Islet of Langerhans (tissue), 1 donor: Measurements from ENCODE around the gene HBS1L.
A peak's percentile ranks its signal among the peaks of the same experiment; 100 is the strongest.

Experiments used
- FAIRE-seq: peaks from one replicate; lab custom pipeline; 2011; peaks lifted over from hg19 to GRCh38; lab: Jason Lieb, UNC

Gene HBS1L

DNA sequence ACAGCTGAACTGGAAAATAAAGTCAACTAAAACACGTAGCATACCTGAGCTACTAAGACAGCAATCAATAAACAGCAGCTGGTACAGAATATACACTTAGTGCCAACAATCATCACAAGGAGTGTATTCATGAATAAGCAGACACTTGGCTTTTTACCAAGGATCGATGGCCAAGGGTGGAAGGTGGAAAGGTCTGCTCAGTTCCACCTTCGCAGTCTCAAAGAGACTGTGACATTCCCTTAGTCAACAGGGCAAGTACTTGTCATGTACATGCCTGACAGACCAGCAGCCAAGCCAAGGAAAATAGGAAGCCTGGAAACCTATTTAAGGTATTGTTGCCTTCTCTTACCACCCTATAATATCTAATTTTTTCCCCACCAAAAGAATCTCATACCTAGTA is 21.4 kb downstream of the HBS1L start:
- peak; percentile 36 for FAIRE-seq

DNA sequence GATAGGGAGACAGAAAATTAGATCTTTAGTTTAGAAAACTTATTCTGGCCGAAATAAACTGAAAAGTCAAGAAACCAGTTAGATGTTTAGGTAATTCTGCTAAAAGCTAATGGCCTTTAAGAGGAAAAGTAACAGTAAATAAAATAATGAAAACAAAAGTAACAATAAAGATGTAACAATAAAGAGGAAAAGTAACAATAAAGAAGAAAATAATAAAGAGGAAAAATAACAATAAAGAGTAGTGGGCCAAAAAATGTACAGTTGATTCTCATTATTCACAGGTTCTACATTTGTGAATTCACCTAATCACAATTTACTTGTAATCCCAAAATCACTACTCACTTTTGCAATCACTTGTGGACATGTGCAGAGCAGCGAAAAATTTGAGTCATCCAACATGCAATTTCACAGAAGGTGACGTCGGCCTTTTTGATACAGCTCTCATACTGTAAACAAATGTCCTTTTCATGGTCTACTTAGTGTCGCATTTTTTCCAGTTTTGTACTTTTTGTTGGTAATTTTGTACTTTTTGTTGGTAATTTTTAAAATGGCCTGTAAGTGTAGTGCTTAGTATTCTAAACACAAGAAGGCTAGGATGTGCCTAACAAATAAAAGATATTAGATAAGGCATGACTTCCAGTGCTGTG is 24.0 kb downstream of the HBS1L start:
- peak; percentile 94 for FAIRE-seq

DNA sequence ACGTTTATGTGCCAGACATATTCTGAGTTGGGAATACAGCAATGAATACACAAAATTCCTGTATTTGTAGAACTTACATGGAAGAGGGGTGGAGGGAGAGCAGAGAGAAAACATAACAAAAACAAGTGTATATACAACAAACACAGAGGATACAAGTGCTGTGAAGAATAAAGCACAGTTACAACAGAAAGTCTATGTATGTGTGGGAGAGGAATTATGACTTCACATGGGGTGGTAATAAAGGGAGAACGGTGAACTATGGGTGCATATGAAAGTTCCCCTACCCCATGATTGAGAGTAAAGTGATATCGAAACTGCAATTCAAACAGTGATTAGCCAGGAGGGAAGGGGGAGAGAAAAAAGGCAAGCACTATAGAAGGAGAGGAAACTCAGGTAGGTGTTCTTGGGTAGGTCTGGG is 24.6 kb downstream of the HBS1L start:
- no peak for FAIRE-seq

DNA sequence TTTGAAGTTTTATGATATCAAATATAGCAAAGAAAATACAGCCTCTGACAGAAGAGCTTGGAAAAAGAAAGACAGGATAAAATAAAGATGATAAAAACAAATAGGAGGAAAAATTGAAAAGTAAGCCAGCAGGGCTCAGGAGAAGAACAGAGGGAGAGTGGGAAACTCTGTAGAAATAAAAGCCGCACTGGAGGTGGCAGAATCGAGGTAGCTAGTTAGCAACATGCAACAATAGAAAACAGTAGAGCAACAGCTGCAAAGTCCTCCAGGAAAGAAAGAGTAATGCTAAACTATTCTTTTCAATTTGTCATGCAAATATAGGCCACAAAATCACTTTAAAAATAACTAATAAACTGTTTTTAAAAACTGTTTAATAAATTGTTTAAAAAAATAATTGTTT is 28.8 kb downstream of the HBS1L start:
- peak; percentile 77 for FAIRE-seq

DNA sequence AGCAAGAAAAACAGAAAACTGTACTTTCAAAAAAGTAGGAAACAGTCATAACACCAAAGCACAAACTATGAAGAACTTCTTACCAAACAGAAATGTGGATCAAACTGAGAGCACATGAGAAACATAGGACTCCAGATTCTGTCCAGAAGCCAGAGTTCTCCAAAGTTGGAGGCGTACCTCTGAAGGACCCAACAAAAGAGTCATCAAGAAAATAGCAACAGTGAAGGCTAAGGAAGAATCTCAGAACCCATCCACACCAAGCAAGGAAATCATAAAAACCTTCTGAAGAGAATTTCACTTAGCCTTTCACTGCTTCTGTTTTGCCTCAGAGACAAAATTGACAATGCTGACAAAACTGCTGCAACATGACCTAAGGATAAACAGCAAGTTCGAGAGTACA is 29.4 kb downstream of the HBS1L start:
- FAIRE-seq = no peak

DNA sequence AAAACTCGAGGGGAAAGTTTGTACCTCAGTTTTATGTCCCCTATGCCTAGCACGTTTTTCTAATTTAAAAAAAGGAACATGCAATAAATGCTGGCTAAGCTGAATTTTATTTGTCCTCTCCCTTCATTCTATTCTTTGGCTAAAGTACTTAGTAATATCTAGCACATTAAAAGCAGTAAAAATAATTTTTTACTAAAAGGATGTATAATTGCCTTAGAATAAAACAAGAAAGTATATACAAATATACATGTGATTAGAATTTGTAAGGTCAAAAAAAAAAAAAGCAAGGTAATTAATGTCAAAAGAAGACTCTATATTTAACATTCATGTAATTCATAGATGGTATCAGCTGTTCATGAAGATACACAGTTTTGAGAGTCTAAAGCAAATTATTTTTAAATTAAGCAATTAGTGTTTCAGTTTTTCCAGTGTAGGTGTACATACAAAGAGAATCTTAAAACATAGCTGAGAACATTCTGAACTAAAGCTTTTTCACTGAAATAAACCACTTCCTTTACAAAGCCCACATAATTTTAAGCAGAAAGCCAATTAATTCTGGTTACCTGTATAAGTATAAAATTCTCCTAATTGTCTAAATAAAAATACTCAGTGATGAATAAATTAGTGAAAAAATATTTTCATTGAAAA is 32.4 kb downstream of the HBS1L start:
- peak; percentile 86 for FAIRE-seq

DNA sequence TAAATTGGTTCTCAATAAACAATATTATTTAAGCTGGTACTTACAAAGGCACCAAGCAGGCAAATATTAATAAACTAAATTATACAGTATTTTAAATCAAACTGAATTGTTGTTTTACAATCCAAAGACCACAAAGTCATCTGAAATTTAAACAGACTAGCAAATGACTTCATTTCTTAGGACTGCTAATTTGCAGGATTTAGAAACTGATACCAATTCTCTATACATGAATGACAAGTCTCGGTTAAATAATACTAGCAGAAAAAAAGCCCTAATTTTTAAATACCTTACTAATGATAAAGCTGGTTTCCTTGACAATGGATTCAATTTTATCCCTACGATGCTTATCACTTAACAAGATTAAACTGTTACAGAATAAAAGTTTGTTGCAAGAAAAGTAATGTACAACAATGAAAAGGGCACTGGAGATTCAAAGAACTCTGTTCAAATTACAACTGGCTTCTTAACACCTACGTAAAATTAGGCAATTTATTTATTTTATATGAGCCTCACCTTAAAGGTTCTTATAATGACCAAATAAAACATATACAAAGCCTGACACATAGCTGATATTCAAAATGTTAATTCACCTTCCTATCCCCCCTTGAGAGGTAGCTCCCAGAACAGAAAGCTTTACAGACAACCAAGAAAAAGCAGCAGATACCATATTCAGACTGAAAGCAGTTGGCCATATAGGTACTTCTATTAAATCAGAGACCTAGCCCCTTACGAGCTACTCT is 33.1 kb downstream of the HBS1L start:
- FAIRE-seq = peak; percentile 62

DNA sequence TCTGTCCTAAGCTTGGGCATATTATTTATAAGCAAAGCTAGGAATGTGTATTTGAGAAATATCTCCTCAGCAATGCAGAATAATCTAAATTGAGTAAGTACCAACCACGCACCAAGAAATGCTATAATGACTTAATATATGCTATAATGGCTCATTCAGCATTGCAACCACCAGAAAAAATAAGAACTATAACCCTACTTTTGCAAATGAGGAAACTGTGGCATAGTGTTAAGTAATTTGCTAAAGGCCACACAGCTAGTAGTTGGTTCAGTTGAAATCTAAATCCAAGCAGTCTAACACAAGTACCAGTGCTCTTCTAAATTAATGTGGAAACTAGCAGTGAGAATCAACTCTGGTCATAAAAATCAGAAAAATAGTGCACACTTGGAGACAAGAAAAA is 35.7 kb downstream of the HBS1L start:
- FAIRE-seq = no peak

DNA sequence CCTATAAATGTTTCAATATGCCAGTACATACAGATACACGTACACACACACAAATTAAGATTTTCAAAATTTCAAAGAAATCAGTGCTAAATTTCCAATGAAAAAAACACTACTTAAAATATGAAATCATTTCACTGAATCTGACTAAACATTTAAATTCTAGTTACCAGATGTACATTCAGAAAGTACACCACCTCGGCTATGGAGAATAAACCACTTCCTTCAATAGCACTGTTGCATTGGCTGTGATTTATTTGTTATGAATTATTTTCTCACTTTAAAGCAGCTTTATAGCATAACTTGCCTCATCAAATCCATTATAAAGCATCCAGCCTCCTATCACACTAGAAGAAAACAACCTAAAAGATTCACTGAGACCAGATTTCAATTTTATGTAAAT is 36.6 kb downstream of the HBS1L start:
- no peak for FAIRE-seq

DNA sequence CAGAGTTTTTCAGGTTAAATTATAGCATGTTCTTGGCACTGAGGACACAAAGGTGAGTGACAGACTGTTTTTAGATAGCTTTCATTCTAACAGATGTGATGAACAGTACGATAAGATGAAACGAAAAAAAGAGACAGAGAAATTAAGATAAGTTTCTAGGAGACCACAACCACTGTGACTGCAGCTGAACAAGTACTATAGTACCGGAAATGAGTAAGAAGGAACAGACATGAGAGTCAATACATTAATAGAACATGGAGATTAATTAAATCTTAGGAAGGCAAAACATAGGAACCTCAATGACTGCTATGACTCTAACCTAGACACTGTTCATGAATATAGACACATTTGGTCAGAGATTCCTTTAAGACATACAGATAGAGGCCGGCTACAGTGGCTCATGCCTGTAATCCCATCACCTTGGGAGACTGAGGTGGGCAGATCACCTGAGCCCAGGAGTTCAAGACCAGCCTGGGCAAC is 40.2 kb downstream of the HBS1L start:
- FAIRE-seq = no peak

DNA sequence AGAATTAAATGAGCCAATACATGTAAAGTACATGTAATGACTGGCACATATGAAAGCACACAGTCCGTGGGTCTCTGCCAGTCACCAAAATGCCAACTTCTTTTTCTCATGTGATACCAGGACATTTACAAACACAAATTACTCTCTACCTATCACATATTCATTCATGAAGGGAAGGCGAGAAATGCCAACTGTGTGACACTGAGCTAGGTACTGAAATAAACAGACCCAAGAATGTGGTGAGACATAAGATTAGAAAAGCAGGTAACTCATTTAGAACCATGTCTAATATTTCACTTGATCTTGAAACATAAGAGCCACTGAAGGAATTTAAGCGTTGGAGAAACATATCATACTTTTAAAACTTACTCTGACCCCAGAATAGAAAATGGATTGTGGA is 41.4 kb downstream of the HBS1L start:
- no peak for FAIRE-seq

DNA sequence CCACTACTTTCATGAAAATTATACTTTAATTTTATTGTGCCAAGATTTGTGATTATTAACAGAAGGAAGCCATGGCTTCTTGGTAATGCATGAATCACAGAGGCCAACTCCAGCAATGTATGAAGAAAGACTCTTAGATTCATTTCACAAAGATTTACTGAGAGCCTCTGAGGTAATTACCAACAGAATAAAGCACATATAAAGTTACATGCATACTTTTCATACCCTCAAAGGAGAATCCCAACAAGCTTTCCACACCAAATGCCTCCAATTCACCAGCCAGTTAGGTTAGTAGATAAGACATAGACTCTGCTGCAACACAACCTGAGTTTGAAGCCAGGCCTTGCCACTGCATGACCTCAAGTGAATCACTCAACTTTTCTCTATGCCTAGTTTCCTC is 41.9 kb downstream of the HBS1L start:
- no peak for FAIRE-seq

DNA sequence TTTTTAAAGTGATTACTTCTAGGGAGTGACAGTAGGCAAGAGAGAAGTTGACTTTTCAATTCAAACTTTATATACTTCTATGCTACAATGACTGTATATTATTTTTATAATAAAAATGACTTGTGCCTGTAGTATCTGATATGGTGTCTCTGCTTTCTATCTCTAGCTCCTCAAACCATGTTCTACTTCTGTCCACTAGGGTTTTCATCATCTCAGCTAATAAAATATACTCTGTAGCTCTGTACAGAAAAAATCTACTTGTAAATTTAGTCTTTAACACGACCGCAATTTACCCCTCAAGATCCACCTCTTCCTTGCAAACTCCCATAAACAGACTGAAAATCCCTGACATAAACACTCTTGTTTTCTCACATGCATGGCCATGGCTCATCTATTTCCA is 42.3 kb downstream of the HBS1L start:
- FAIRE-seq = no peak

DNA sequence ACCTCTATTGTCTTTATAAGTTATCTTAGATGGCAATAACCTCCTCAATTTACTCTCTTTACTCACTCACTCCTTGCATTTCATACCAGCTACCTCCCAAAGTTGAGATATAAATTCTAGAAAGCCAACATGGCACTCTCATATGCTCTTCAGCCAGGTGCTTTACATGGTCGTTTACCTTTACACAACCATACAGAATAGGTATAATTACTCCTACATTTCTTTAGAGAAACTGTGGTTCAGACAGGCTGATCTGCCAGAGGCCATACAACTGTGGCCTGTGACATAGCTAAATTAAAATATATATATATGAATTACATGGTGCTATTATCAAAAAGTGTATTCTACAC is 45.7 kb downstream of the HBS1L start:
- FAIRE-seq = no peak

DNA sequence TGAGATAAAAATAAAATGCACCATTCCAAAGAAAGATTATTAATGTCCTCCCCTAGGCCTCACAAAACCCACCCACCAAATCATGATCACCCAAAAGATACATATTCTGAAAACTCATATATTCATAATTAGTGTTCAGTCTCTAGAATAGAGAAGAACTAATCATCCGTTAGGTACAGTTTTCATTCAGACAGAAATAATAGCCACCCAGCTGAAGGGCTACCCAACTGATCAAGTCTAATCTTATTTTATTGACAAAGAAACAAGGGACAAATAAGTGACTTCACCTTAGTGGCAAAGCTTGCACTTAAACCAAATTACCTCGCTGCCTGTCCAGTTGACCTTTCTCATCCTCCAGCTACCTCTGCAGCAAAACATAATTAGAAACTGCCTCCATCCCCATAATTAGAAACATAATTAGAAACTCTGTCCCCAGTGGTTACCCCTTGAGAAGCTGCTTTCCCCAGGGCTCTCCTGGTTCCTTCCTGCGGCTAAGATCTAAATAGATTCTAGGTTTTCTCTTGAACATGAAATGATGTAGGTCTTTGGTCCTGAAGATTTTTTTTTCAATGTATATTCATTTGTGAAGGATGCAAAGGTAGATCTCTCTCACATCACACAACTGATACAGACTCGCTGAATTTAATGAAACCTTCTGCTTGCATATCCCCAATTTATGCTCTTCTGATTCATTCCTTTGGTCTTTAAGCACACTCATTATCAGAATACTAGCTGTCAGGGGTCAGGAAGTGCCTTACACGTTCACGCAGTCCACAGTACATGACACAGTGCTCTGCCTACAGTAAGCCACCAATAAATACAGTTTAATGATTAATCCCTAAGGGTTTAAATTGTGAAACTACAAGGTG is 46.3 kb downstream of the HBS1L start:
- no peak for FAIRE-seq

DNA sequence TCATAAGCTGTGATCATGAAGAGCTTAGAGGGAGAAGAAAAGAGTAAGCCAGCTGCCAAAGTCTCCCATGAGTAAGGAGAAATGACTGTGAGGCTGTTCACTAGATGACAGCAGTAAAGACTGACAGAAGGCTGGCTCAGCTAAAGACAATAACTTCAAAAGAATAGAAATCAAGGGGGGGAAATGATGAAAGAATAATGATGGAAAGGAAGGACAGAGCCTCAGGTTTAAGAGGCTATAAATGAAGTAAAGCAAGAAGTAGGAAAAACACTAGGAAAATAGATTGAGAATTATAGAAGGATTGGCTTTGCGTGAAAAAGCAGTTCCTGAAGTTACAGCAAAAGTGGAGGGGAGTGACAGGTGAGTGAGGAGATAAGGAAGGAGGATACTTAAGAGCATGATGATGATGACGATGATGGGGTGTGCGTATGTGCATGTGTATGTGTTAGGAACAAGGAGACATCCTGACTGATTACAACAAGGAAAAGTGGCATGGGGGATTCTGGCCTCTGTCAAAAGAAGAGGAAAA is 48.2 kb downstream of the HBS1L start:
- FAIRE-seq = no peak

DNA sequence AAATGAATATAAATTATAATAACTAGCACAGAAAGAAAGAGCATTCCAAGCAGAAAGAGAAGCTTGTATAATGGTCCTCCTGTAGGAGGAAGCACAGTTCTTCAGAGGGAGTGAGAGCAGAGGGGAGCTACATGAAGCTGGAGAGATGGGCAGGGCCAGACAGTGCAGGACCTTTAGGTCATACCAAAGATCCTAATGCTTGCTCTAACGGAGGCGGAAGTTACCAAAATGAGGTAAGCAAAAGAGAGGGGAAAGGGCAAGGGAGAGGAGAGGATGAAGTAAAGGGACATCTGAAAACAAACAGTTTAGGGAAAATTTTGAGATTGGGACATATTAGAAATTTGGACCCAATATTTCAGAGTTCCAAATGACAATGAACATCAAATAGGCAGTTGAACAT is 50.2 kb downstream of the HBS1L start:
- FAIRE-seq = no peak

DNA sequence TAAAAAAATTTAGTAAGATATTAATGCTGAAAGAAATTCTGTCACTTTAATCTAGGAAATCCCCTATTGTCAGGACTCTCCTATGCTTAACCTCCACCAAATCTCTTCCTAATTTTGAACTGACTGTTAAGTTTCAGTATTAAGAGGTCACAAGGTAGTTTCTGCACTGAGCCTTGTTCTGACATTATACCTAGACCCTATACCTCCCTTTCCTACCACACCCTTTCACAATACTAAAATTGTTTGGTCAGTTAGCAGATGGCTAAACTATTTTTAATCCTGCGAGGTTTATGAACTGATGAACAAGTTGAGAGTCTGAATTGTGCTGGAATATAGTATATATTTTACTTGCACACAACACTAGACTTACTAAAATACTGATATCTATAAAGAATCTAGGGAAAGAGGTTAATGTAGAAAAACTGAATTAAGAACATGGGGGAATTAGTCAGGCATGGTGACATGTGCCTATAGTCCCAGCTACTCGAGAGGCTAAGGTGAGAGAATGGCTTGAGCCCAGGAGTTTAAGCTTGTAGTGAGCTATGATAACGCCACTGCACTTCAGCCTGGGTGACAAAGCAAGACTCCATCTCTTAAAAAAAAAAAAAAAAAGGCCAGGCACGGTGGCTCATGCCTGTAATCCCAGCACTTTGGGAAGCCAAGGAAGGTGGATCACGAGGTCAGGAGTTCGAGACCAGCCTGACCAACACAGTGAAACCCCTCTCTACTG is 51.5 kb downstream of the HBS1L start:
- no peak for FAIRE-seq

DNA sequence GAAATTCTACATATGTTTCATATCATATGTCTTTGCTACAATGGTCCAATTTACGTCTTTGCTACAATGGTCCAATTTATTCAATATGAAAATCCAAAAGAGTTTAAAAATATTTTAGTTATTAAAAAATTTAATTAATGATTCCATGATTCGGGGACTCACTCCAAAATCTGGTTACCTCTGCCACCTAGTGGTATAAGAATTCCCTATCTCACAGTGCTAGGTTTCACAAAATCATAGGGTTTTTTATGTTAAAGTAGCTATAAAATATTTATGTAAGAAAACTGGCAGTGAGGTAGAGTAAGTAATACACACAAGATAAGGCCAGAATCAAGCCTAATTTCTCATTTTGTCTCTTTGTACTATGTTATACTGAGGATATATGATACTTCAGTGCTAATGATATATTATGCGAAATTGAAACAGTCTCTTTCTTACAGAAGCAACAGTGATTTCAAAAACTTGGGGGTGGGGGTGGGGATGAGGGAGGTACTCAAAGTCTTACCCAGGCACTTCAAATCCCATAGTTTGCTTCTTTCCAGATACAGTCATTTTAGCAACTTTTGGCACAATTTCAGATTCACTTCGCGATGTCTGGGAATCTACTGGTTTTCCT is 52.3 kb downstream of the HBS1L start:
- no peak for FAIRE-seq

DNA sequence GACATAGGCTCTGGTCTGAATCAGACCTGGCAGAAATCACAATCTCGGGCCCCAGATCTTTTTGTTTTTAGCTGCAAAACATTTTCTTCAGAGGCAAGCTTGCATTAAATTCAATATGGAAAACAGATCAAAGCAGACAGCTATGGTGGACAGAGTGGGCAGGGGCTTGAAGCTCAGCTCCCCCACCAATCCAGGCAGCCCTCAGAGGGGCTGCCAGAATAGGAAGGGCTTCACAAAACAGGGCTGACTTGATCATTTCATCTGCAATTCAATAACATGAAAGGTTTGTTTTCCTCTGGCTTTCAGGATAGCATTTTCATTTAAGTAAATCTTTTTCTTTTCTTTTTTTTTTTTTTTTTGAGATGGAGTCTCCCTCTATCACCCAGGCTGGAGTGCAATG is 55.5 kb downstream of the HBS1L start:
- no peak for FAIRE-seq
